NCI-H2029 (cell line): ENCODE data around the gene KCNT2.
A peak's percentile ranks its signal among the peaks of the same experiment; 100 is the strongest.
"Not testable (repeated sequence)": the region's sequence is repeated elsewhere in the genome, so short reads cannot be mapped to it uniquely, and the experiment has no call there.

ENCODE experiments used
- DNase-seq: peaks from one replicate; lab custom pipeline; 2025; lab: John Stamatoyannopoulos, UW

Gene KCNT2

DNA sequence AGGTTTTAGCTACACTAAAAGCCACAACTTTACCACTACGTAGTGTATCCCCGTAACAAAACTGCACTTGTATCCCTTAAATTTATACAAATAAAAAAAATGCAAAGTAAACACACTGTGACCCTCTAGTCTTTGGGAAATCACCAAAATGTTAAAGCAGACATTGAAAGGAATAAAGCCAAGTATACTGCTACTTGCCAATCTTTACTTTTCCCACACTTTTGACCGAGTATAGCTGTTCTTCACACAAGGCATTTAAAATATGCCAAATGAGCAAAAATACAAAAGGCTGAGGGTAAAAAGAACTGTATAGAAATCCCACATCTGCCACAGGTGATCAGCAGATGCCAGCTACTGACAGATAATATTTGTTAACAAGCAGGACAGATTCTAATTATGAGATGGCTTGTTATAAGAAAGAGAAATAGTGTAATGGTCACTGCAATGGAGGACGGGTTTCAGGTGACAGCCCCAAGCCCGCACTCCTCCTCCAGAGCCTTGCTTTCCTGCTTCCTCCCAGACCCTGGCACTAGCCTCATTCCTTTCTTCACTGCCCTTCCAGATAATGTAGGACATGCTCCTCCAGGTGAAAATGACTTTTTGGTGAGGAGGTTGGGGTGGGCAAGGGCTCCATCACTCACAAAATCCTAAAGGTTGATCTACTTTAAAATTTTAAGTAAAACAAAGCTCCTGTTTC lies 18.1 kb downstream of the KCNT2 start:
- no peak for DNase-seq

DNA sequence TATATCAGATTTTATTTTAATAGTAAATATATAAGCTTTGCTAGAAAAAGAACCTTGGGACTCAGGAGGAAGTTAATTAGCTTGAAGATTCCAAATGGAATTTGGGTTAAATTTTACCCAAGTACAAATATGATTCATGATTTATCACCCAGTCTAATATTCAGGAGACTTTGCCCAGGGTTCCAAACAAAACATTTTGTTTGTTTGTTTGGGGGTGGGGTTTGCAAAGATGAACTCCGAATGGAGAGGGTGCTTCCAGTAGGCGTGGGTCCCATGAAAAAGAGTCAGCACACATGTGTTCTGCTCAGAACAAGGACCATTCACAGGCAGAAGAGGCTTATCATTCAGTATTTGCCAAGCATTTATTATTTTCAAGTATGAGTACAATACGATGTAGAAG lies 23.5 kb downstream of the KCNT2 start:
- DNase-seq = no peak

DNA sequence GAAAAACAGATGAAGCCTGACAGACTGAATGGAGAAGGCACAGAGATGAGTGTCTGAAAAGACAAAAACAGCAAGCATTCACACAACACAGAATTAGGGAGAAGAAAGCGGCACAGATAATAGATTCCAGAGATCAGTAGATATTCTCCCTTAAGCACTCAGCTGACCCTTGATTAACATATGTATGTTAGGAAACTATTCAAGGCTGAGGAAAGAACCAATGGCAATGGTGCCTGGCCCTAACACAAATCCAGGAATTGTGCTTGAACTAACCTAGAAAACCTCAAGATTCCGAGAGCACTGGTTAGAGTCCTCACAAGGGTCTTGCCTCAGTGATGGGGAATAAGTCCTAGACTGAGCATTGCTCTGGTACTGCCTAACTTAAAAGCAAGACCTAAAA lies 30.9 kb downstream of the KCNT2 start:
- DNase-seq = no peak

DNA sequence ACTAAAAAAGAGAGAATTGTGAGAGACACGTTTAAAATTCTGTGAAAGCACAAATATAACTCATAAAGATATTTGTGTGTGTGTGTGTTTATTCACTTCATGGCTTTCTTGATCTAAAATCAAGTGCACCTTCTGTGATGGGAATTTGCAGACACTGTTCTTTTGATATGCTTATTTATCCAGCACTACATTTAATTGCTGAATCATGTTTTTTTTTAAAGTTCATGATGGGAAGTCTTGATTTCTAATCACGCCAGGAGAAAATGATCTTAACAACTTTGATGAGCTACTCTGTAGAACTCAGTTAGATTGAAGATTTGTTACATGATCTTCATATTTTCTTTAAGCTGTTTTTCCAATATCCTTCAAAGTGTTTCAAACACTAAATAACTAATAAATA lies 35.0 kb downstream of the KCNT2 start:
- no peak for DNase-seq

DNA sequence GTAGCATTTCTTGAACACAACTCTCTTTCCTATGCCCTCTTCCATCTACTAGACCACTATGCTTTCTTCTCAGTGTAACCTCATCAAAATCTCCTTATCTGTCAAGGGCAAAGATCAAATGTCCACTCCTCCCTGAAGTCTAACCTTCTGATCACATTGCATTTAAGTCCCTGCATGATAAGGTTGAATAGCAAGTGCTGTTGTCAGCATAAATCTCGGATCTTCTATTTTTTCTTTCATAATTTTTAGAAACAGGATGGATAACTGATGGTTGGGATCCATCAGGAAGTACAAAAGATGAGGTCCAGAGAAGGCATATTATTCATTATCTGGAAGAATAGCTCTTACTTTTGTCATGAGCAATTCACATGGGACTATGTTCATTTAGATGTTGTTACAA lies 41.0 kb downstream of the KCNT2 start:
- no peak for DNase-seq

DNA sequence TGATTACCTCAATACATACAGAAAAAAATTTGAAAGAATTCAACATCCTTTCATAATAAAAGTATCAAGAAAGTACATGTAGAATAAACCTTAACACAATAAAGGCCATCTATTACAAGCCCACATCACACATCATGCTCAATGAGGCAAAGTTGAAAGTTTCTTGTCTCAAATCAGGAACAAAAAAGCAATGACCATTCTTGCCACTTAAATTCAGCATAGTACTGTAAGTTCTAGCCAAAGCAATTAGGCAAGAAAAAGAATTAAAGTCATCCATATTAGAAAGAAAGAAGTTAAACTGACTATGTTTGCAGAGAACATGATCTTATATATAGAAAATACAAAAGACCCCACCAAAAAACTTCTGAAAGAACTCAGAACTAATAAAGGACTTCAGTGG lies 44.5 kb downstream of the KCNT2 start:
- DNase-seq = no peak

DNA sequence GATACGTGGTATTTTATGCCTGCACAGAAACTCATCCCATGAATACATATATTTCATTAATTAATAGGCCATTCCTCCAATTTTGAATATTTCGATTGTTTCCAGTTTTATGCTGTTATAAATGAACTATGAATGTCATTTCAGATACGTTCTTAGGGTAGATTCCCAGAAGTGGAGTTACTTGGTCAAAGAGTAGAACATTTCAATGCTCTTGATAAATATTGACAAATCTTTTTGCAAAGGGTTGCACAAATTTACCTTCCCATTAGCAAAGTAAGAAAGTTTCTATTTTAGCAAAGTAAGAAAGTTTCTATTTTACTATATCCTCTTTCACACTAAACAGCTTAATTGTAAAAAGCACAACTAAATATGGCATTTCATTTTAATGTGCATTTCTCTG lies 48.9 kb downstream of the KCNT2 start:
- no peak for DNase-seq

DNA sequence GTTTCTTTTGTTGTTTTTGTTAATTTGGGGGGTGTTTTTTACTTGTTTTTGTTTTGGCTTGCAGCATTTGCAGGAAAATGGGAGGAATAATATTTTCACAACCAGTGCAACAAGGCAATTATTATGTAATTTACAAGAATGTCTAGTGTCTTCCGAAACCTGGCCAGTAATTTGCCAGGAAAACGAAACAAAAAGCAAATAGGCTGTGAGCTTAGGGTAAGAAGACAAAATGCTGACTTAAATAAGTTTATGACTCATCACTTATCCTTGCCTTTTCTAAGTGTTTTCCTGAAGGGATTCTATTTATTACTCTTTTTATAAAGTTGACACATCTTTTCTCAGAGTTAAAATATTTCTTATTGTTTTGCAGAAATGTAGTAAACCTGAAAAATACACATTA lies 49.8 kb downstream of the KCNT2 start:
- peak; percentile 29 for DNase-seq

DNA sequence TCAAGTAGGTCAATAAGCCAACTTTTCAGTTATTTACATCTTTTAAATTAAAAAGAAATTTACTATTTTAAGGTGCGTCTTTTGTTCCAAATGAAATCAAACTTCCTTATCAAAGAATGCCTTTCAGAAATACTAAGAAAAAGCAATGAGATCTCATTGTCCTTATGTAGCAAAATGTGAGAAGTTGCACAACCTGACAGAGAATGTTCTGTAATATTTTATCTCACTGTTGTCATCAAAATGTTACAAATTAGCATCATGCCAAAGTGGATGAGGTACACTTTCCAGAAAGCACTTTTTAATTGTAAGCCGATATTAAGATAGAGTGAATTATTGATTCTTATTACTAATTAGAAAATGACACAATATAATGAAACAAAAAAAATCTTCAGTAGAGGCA lies 50.4 kb downstream of the KCNT2 start:
- no peak for DNase-seq

DNA sequence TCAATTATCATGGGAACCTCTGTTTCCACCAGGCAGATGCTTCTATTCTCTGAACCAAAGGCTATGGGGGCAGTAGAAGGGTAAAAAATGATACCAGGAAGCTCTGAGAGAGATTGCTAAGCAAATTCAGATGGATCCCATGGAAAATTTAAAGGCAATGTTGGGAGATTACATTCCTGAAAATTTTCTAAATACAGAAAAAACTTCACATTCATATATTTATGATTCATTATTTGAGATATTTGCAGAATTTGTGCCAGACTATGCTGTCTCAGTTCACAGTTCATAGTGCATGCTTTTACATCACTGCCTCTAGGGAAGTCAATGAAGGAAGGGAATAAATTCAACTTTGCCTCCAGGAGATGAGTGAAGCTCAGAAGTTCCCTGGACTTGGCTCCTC lies 57.5 kb downstream of the KCNT2 start:
- no peak for DNase-seq

DNA sequence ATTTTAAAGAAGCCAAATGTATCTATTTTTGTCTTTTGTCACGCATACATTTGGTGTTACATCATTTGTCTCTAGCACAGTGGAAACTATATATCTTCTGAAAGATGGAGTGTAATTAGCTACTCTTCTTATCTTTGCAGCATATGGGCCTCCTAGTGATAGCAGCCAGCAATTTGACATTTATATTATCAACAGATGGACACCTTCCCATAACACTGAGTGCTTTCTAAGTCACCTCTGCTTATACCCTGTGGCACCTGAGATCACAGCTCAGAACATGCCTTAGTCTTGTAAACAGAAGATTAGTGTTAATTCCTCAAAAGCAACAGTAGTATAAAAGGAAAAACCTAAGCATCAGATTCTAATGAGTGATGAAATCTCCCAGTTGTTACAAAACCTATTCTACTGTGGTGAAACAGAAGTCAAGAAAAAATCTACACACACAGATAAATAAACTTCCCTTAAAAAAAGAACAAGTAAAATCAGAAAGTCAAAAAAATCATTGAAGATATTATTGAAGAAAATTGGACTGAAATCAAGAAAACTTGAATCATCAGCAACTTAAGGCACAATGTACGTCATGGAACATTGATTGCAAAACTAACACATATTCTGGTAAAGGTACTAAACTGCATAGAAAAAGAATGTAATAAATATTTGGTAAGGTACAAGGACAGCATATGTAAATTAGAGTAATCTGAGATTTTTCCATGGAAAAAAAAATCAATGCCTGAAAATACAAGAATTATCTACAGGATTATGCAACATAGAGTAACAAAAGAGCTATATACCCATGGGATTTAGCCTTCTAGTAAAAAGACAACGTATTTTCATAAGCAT lies 61.7 kb downstream of the KCNT2 start:
- DNase-seq = no peak

DNA sequence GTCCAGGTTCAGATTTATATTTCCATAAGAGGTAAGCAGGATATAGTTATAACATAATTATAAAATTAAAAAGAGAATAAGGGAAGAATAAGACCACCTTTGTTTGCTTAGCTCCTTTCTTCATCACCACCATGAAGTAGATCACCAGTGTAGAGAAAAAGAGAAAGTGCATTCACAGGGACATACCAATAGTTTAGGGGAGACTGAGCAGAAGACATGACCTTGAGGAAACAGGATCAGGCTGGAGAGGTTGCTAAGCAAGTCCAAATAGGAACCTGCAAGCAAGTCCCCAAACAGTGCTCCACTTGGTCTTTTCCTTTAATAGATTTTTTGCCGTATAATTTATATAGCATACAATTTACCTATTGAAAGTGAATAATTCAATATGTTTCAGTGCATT lies 63.0 kb downstream of the KCNT2 start:
- DNase-seq = no peak

DNA sequence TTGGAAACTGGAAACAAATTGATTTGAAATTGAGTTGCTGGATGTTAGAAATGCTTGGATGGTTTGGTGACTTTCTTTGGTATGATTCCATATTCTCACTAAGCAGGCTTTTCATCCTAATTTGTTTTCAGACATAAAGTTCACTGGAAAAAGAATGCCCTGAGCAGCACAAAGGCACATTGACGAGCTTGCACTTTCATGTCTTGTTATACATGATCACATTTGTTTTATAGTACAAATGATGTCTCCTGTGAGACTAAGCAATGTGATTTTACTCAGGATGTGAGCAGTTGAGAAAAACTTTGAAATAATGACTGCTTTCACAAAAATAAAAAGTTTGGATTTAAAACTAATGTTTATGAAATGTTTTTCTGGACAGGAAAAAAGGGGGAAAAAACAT lies 63.6 kb downstream of the KCNT2 start:
- no peak for DNase-seq

DNA sequence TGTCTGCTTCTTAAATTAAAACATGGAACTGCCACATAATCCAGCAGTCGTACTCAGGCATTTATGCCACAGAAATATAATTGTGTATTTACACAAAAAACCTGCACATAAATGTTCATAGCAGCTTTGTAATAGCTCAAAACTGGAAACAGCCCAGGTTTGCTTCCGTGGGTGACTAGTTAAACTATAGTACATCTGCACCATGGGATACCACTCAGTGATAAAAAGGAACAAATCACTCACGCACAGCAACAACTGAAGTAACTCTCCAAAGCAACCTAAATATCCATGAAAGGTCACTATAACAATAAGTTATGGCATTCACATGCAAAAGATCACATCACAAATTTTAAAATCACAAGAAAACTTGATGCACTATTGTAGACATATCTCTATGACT lies 64.4 kb downstream of the KCNT2 start:
- no peak for DNase-seq

DNA sequence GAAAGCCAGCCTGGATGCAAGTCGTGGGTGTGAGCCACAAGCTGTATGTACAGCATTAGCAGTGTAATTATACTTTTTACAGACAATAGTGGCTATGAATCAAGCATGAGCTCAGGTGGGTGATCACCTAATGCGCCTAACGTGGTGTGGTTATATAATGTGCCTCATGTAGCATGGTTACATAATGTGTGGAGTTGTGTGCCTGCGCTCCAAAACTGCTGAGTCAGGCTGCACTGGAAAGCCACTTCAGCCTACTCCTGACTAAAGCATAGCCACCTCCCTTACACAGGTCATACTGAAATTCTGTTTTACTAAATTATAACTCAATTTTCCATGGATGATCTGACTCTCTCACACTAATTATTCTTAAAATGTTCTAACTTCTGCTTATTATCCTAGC lies 69.8 kb downstream of the KCNT2 start:
- DNase-seq = no peak

DNA sequence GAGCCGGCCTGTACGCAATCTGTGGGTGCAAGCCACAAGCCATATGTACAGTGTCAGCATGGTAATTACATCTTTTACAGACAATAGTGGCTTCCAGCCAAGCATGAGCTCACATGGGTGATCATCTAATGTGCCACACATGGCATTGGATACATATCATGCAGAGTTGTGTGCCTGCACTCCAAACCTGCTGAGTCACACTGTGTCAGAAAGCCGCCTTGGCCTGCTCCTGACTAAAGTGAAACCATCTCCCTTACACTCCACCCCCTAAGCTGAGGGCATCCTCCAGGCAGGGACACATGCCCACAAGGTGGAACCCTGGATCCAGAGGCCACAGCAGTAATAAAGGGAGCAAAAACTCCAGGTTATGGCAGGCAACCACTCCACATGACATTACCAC lies 72.5 kb downstream of the KCNT2 start:
- DNase-seq = no peak

DNA sequence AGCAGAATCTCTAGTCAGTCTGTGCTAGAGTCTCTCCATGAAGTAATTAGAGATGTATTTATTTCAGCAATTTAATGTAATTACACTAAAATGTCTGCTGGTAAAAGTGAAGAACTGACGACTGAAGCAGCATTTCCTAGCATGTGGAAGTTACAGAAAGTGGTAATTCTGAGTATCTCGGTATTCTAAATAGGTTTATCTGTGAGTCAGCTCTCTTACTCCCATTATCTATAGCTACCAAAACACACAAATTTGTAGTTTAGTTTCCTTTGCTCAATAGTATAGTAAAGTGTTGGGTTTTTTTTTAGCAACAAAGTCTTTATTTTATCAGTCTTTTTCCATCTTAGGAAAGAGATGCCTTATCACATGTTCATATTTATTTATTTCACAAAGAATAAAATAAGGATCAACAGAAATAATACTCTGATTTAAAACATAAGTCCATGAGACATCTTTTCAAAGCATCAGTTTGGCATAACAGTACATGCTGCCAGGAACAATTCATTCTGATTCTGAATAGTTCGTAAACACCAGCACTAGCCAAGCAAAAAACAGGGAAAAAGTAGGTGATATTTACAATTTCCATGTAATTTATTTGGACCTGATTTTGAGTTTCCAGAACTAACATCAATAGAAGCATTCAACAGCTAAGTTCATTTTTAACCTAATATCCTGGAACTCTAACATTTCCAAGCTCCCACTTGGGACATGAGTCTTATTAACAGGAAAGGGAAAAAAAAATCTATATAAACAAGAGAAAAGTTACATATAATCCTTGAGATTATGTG lies 76.3 kb downstream of the KCNT2 start:
- DNase-seq = no peak

DNA sequence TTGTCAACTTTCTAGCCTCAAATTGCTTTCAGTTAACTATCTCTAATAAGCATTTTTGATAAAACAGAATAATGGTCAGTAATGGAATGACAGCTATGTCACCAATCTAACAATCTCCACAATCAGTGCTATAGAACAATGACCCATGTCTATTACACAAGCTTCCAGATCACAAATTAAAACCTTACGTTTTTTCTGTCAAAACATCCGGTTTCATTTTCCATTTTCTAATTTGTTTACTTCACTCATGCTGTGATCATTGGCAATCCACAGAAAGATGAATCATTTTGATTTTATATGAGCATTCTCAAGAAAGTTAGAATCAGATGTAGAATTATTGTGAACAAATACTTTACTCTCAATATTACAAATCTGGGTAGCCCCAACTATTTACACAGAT lies 80.3 kb downstream of the KCNT2 start:
- no peak for DNase-seq

DNA sequence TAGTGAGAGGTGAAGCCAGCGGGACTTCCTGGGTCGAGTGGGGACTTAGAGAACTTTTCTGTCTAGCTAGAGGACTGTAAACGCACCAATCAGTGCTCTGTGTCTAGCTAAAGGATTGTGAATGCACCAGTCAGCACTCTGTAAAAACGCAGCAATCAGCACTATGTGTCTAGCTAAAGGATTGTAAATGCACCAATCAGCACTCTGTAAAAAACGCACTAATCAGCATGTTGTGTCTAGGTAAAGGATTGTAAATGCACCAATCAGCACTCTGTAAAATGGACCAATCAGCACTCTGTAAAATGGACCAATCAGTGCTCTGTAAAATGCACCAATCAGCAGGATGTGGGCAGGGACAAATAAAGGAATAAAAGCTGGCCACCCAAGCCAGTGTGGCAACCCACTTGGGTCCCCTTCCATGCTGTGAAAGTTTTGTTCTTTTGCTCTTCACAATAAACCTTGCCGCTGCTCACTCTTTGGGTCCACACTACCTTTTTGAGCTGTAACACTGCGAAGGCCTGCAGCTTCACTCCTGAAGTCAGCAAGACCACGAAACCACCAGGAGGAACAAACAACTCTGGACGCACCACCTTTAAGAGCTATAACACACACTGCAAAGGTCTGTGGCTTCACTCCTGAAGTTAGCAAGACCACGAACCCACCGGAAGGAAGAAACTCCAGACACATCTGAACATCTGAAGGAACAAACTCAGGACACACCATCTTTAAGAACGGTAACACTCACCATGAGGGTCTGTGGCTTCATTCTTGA lies 85.5 kb downstream of the KCNT2 start:
- DNase-seq = not testable (repeated sequence)

DNA sequence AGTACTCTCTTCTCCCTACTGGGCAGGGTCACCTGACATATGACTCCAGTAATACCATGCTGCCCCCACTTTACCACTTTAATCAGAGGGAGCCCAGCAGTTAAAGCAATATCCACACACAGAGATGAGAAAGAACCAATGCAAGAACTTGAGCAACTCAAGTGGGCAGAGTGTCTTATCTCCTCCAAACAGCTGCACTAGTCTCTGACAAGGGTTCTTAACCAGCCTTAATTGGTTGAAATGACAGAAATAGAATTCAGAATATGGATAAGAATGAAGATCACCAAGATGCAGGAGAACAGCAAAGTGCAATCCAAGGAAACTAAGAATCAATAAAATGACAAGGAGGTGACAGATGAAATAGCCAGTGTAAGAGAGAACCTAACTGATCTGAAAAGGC lies 91.0 kb downstream of the KCNT2 start:
- DNase-seq = no peak

DNA sequence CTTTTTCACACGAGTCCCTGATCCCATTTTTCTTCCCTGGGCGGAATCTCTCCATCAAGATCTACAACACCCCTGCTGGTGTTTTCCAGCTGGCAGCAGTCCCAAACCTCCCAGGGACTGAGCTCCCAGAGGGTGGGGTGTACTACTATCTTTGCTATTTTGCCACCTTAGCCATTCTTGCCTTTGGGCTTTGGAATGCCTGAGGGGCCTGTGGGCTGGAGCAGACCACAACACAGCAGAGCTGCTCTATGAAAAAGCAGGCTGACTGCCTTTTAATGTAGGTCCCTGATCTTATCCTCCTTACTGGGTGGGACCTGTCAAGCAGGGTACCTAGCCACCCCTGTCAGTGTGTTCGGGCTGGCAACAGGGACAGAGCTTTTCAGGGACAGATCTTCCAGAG lies 91.9 kb downstream of the KCNT2 start:
- DNase-seq = no peak

DNA sequence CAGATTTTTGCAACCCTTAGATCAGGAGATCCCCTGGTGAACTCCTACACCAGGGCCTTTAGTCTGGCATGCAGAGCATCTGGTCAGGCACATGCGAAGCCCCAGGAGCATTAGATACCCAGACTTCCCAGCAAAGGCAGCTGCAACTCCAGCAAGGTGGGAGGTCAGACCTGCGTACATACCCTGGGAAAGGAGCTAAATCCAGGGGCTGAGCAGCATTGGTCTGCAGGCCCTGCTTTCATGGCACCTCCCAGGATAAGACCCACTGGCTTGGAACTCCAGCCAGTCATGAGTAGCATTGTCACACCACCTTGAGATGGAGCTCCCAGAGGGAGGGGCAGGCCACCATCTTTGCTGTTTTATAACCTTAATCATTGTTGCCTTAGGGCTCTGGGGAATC lies 92.3 kb downstream of the KCNT2 start:
- no peak for DNase-seq
